Measurements from ENCODE around the gene TTC9C. TPM values are rescaled to one million over a fixed set of nuclear protein-coding genes. Genes with fewer than 3 reads are reported as not detected.
"Not testable (repeated sequence)": the region's sequence is repeated elsewhere in the genome, so short reads cannot be mapped to it uniquely, and the experiment has no call there.

Gene TTC9C
- total RNA-seq, 4 donors from 2014 or later = 16.3 to 42.3 (median 31.7) TPM

DNA sequence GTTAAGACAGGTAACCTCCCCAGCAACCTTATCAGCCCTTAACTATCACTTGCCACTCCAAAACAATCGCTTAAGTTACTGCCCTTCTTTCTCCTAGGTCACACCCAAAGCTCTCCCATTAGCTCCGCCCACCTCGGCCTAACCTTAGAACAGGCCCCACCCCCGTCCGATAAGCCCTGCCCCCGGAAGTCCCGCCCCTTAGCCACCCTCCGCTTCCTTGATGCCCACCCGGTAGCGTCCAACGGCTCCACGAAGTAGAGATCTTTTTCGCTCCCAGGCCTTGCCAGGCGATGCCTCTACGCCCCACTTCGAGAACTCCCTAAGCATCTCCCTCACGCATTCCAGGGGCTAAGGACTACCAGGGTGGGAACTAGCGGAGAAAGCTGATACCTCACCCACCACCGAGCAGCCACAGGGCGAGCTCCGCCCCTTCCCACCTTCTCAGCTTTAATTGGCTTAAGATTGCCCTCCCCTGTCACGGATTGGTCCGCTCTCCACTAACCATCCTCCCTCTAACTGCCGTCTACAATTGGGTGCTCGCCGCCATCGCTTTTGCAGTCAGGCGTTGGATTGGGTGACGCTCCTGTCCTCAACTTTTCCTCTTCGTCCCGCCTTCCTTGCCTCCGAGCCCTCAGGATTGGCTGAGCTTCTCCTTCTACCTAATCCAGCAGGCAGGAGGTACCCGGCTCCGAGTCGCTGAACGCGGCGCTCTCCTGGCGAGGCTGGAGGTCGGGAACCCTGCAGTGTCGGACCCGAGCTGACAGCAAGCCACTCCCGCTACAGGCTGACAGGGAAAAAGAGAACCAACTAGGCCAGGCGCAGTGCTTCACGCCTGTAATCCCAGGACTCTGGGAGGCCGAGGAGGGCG lies 25.7 kb downstream of the TTC9C start, which contains the start of gene ZBTB3:
ZBTB3 (minus strand) TSS at position 425 of the 868 bp plus-strand sequence. CDS start 496 bp downstream, outside the sequence.
- 1% methylated on average over 43 of the region's 47 CpGs for WGBS
- peaks cover 36% of the 10 kb centered on the region for H3K4me1 ChIP-seq
- DNase-seq (ENCODE audit: low spot score in 2 of 2) = peak; percentile 99
- H3K9me3 ChIP-seq = no peaks in the 10 kb centered on the region
- H3K4me3 ChIP-seq = peak within 1 kb of the TSS; percentile 78
- no peaks in the 10 kb centered on the region for H3K27me3 ChIP-seq
- H3K36me3 ChIP-seq = peaks cover 7% of the 10 kb centered on the region
- peak within 1 kb of the TSS; percentile 96 for H3K27ac ChIP-seq
- TF ChIP-seq POLR2AphosphoS5 (IDR thresholded peaks at IDR 0.05) (peak; percentile 67 to 89 (median 73)), EP300 (IDR thresholded peaks at IDR 0.05) (no peak), POLR2A (IDR thresholded peaks at IDR 0.05) (peak in 1 of 2 donors; percentile 55)
- TF ChIP-seq, protein P1, sequence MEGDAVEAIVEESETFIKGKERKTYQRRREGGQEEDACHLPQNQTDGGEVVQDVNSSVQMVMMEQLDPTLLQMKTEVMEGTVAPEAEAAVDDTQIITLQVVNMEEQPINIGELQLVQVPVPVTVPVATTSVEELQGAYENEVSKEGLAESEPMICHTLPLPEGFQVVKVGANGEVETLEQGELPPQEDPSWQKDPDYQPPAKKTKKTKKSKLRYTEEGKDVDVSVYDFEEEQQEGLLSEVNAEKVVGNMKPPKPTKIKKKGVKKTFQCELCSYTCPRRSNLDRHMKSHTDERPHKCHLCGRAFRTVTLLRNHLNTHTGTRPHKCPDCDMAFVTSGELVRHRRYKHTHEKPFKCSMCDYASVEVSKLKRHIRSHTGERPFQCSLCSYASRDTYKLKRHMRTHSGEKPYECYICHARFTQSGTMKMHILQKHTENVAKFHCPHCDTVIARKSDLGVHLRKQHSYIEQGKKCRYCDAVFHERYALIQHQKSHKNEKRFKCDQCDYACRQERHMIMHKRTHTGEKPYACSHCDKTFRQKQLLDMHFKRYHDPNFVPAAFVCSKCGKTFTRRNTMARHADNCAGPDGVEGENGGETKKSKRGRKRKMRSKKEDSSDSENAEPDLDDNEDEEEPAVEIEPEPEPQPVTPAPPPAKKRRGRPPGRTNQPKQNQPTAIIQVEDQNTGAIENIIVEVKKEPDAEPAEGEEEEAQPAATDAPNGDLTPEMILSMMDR (IDR thresholded peaks at IDR 0.05) = no peak

DNA sequence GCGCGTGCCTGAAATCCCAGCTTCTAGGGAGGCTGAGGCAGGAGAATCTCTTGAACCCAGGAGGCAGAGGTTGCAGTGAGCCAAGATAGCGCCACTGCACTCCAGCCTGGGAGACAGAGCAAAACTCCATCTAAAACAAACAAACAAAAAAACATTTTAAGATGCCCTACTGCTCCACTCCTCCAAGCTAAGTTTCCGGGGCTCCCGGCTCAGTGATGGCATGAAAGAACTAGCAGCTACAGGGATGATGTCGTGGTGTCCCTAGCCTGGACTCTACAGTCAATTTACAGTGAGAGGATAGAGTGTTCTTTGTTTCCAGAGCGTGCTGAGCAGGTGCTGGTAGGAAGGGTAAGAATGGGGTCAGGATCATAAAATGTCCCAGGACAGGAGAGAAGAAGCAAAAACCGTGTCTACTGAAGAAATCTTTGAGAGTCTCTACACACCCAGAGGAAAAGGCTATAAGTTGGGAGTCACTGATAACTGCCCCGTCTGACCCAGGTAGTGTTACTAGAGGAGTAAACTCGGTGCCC lies 26.9 kb downstream of the TTC9C start:
- H3K9me3 ChIP-seq = no peaks in the 10 kb centered on the region
- DNase-seq (ENCODE audit: low spot score in 2 of 2) = no peak
- no peak overlapping the region for H3K27ac ChIP-seq
- H3K4me3 ChIP-seq = no peak overlapping the region
- H3K4me1 ChIP-seq = peaks cover 33% of the 10 kb centered on the region
- TF ChIP-seq POLR2AphosphoS5 (IDR thresholded peaks at IDR 0.05) = no peak
- TF ChIP-seq EP300 (IDR thresholded peaks at IDR 0.05) = no peak
- TF ChIP-seq POLR2A (IDR thresholded peaks at IDR 0.05) = no peak
- TF ChIP-seq, protein P1 (IDR thresholded peaks at IDR 0.05) = no peak
- 73% methylated on average over 10 of the region's 10 CpGs for WGBS
- H3K36me3 ChIP-seq = peaks cover 4% of the 10 kb centered on the region
- no peaks in the 10 kb centered on the region for H3K27me3 ChIP-seq

DNA sequence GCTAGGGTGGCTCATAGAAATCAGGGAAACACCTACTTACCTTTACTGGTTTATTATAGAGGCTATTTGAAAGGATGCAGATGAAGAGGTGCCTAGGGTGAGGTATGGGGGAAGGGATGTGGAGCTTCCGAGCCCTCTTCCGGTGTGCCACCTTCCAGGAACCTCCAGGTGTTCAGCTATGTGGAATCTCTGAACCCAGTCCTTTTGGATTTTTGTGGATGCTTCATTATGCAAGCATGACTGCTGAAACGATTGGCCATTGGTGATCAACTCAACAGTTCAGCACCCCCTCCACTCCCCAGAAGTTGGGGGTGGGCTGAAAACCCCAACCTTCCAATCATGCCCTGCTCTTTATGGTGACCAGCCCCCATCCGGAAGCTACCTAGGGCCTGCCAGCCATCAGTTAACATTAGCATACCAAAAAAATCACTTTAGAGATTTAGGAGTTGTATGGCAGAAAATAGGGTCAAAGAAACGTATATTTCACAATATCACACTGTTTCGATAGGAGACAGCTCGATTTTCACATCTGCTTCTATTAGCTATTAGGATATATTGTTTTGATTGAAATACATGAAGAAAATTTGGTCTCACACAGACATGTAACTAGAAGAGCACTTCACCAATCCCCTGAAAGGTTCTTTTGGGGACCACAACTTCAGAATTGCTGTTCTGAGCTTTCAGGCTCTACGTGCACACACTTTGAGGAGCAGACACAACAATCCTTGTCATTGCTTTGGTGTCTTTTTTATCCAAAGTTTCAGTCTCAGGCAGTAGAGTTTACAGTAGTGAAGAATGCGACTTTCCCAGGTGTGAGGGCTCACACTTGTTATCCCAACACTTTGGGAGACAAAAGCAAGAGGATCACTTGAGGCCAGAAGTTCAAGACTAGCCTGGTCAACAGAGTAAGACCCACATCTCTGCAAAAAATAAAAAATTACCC lies 29.8 kb downstream of the TTC9C start:
- TF ChIP-seq POLR2AphosphoS5 (IDR thresholded peaks at IDR 0.05) (no peak), EP300 (IDR thresholded peaks at IDR 0.05) (no peak), POLR2A (IDR thresholded peaks at IDR 0.05) (no peak)
- TF ChIP-seq, protein P1 (IDR thresholded peaks at IDR 0.05) = no peak
- WGBS = 66% methylated on average over 9 of the region's 9 CpGs
- Histone ChIP-seq H3K27me3 (no peaks in the 10 kb centered on the region), H3K36me3 (no peaks in the 10 kb centered on the region), H3K4me1 (peaks cover 29% of the 10 kb centered on the region), H3K9me3 (no peaks in the 10 kb centered on the region), H3K4me3 (no peak overlapping the region), H3K27ac (no peak overlapping the region)
- no peak for DNase-seq (ENCODE audit: low spot score in 2 of 2)

DNA sequence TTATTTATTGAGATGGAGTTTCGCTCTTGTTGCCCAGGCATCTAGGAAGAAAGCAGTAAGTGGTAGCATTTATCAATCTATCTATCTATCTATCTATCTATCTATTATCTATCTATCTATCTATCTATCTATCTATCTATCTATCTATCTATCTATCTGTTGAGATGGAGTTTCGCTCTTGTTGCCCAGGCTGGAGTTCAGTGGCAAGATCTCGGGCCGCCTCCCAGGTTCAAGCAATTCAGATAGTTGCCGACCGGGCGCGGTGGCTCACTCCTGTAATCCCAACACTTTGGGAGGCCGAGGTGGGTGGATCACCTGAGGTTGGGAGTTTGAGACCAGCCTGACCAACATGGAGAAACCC lies 32.6 kb downstream of the TTC9C start:
- 28% methylated on average over 9 of the region's 9 CpGs for WGBS
- Histone ChIP-seq H3K36me3 (peaks cover 14% of the 10 kb centered on the region), H3K4me3 (peak overlapping the region; percentile 85), H3K27ac (peak overlapping the region; percentile 89), H3K4me1 (peaks cover 24% of the 10 kb centered on the region)
- not testable (repeated sequence) for H3K27me3 ChIP-seq; H3K9me3 ChIP-seq; DNase-seq (ENCODE audit: low spot score in 2 of 2)

DNA sequence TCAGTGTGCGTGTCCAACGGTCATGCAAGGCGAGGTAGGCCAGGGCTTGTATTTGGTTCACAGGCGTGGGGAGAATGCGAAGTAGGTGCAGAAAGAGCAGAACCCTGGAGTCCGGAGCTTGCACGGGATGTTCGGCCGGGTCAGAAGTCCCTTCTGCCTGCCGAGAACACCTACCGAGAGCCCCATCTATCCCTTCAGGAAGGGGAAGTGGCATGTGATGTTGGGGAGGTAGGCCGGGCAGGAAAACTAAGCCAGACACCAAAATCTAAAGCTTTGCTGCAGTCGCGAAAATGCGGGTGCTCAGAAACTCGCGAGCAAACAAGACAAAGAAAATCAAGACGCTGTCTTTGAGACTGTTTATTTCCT lies 42.5 kb downstream of the TTC9C start:
- DNase-seq (ENCODE audit: low spot score in 2 of 2) = peak in 1 of 2 donors; percentile 69
- H3K36me3 ChIP-seq = peaks cover 26% of the 10 kb centered on the region
- H3K27me3 ChIP-seq = no peaks in the 10 kb centered on the region
- H3K27ac ChIP-seq = peak overlapping the region; percentile 96
- peak overlapping the region; percentile 66 for H3K4me3 ChIP-seq
- TF ChIP-seq, protein P1 (IDR thresholded peaks at IDR 0.05) = no peak
- no peak for TF ChIP-seq POLR2A (IDR thresholded peaks at IDR 0.05)
- no peak for TF ChIP-seq POLR2AphosphoS5 (IDR thresholded peaks at IDR 0.05)
- no peak for TF ChIP-seq EP300 (IDR thresholded peaks at IDR 0.05)
- peaks cover 26% of the 10 kb centered on the region for H3K4me1 ChIP-seq
- no peaks in the 10 kb centered on the region for H3K9me3 ChIP-seq
- 2% methylated on average over 18 of the region's 18 CpGs for WGBS

Measured in suprapubic skin (tissue), 4 donors.